ENCODE measurements around the gene ATP2C1. TPM values are rescaled to one million over a fixed set of nuclear protein-coding genes. Genes with fewer than 3 reads are reported as not detected.

ATP2C1 gene
- total and polyA plus RNA-seq, 2 of the 4 experiments (the other 2 are of a cell fraction): 41.4 to 50.2 TPM

- ChIA-PET POLR2A (ENCODE audit: unreplicated experiment) (no interaction called here), CTCF (interaction anchor here (0.9 kb wide), 1 partner anchor 15 kb away, joined by 4 read pairs; no protein-coding TSS in a partner anchor)
- TF ChIP-seq RFX5 (IDR thresholded peaks at IDR 0.05; ENCODE audit: low read depth, low read length): no peak
- no peak for TF ChIP-seq BHLHE40 (IDR thresholded peaks at IDR 0.05; ENCODE audit: low read depth, low read length)
- no peak for TF ChIP-seq POLR2A (IDR thresholded peaks at IDR 0.05; ENCODE audit: low read depth, low read length)
- TF ChIP-seq RAD21 (IDR thresholded peaks at IDR 0.05; ENCODE audit: low read length): no peak
- no peak for TF ChIP-seq MXI1 (IDR thresholded peaks at IDR 0.05; ENCODE audit: borderline replicate concordance, low read depth, low read length)
- TF ChIP-seq CTCF (conservative IDR thresholded peaks at IDR 0.05; ENCODE audit: low read depth, low read length): no peak
- no peak for TF ChIP-seq RCOR1 (IDR thresholded peaks at IDR 0.05; ENCODE audit: insufficient replicate concordance, low read length)
- no peak for TF ChIP-seq NFE2L2 (IDR thresholded peaks at IDR 0.05; ENCODE audit: low read depth, low read length)
- no peak for TF ChIP-seq MAZ (IDR thresholded peaks at IDR 0.05; ENCODE audit: borderline replicate concordance, low read depth, low read length)
- no peak for TF ChIP-seq FOS (IDR thresholded peaks at IDR 0.05; ENCODE audit: low read depth, low read length)
- TF ChIP-seq MAFK (IDR thresholded peaks at IDR 0.05; ENCODE audit: low read depth, low read length): no peak
- no peak for TF ChIP-seq SMC3 (IDR thresholded peaks at IDR 0.05; ENCODE audit: low read depth, low read length)
- TF ChIP-seq CEBPB (IDR thresholded peaks at IDR 0.05; ENCODE audit: low read depth, low read length): no peak
- TF ChIP-seq CHD1 (IDR thresholded peaks at IDR 0.05; ENCODE audit: low read depth, low read length): no peak
- TF ChIP-seq, protein P1, sequence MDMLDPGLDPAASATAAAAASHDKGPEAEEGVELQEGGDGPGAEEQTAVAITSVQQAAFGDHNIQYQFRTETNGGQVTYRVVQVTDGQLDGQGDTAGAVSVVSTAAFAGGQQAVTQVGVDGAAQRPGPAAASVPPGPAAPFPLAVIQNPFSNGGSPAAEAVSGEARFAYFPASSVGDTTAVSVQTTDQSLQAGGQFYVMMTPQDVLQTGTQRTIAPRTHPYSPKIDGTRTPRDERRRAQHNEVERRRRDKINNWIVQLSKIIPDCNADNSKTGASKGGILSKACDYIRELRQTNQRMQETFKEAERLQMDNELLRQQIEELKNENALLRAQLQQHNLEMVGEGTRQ (IDR thresholded peaks at IDR 0.05; ENCODE audit: low read depth, low read length): no peak
- TF ChIP-seq ELK1 (IDR thresholded peaks at IDR 0.05; ENCODE audit: borderline replicate concordance, low read depth, low read length): no peak
- intact Hi-C loops (cut with micrococcal nuclease) (no loop called here), dilution Hi-C loops (cut with HindIII; ENCODE audit: low sequenced_read_pairs, unreplicated experiment) (no loop called here), in situ Hi-C loops (cut with MboI; ENCODE audit: low sequenced_read_pairs) (loop anchor here (25.0 kb wide), 2 partner anchors 439 to 989 kb away; partner anchors contain the start of gene CPNE4)
- ATAC-seq (ENCODE audit: low read depth): no peak
- Histone ChIP-seq H2AK9ac (replicated peaks; ENCODE audit: low read depth, low read length, poor library complexity) (no peak overlapping the region), H3K27me3 (ENCODE audit: control insufficient read depth, insufficient read depth, low read length) (no peaks in the 10 kb centered on the region), H4K20me1 (ENCODE audit: insufficient read depth, low read length) (no peaks in the 10 kb centered on the region), H2BK15ac (ENCODE audit: low read depth, low read length) (no peak overlapping the region), H3K23ac (ENCODE audit: low read depth, low read length) (no peak overlapping the region), H3K9ac (ENCODE audit: low read depth, low read length) (no peak overlapping the region), H3K9me1 (ENCODE audit: insufficient read depth, low read length) (no peaks in the 10 kb centered on the region), H3K4ac (ENCODE audit: low read depth, low read length) (no peak overlapping the region), H3K18ac (ENCODE audit: low read depth, low read length) (no peak overlapping the region), H3K4me3 (ENCODE audit: insufficient read depth, low read depth, low read length) (no peak overlapping the region), H3K36me3 (ENCODE audit: control insufficient read depth, insufficient read depth, low read length) (no peaks in the 10 kb centered on the region), H2BK5ac (ENCODE audit: low read depth, low read length, poor library complexity, severe bottlenecking) (no peak overlapping the region), H3K79me1 (ENCODE audit: low read depth in 1 of 2, low read length in 2 of 2) (no peaks in the 10 kb centered on the region), H2BK120ac (ENCODE audit: low read depth, low read length) (no peak overlapping the region), H4K91ac (ENCODE audit: insufficient read depth, low read depth, low read length) (no peak overlapping the region), H2BK20ac (ENCODE audit: low read depth, low read length) (no peak overlapping the region), H3K27ac (ENCODE audit: insufficient read depth, low read length) (no peak overlapping the region), H4K8ac (ENCODE audit: low read depth in 2 of 2, low read length in 2 of 2) (no peak overlapping the region), H3K9me3 (ENCODE audit: control insufficient read depth, insufficient read depth, low read length) (no peaks in the 10 kb centered on the region), H2AK5ac (ENCODE audit: low read depth, low read length) (no peak overlapping the region), H3K14ac (replicated peaks; ENCODE audit: low read depth, low read length) (no peak overlapping the region), H3K4me2 (ENCODE audit: low read depth, low read length) (no peak overlapping the region), H2AFZ (replicated peaks; ENCODE audit: low read length, poor library complexity) (no peak overlapping the region), H4K5ac (ENCODE audit: low read depth, low read length) (no peak overlapping the region), H3K4me1 (ENCODE audit: control insufficient read depth, insufficient read depth, low read length) (no peaks in the 10 kb centered on the region), H3K56ac (ENCODE audit: extremely low read depth, insufficient read depth, low read length) (no peak overlapping the region)
- BruUV-seq (replicated peaks): no TSS peak
- DNase-seq: no peak
- WGBS, 2 experiments (ENCODE audit: extremely low coverage in 2 of 2, insufficient read length in 1 of 2): 88% methylated on average over 4 of the region's 7 CpGs; no CpG with 5 or more reads in 1 of the 2 experiments
Measured at GRCh38 chr3:131048030-131048429, 154.1 kb downstream of the ATP2C1 start.

Measured in IMR-90 (cell line).